ENCODE results near the gene COMMD10.

DNA sequence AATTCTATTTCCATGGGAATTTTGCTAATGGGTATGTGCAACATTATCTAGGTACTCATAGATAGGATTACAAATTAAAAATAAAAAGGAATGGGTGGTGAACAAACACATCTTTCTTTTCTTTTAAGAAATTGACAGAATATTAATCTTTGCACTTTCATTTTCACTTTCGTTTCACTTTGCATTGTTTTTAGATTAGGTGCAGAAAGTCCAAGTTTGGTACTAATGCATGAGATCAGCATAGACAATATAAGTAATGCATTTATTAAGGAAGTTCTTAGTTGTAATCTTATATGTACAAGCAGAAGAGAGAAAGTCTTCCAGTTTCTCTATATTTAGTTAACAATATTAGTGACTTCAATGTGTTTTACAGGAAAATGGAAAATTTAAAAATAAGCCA is 196.5 kb downstream of the COMMD10 start:
- TF ChIP-seq CTCF (IDR thresholded peaks at IDR 0.05) (no peak), POLR2AphosphoS5 (IDR thresholded peaks at IDR 0.05) (no peak), POLR2A (IDR thresholded peaks at IDR 0.05) (no peak)
